Lower lobe of right lung (tissue), 2 donors: ENCODE measurements around the gene TRIM9. TPM values are rescaled to one million over a fixed set of nuclear protein-coding genes. Genes with fewer than 3 reads are reported as not detected.

Experiments used
- ATAC-seq, 2 donors: fragments of 200-7000 bp; cut with Tn5 transposase; one replicate each; pipeline ENCODE4 v1.9.1; 2020 to 2022; ENCODE audit warnings: mild to moderate bottlenecking in 2 of 2, moderate library complexity in 2 of 2
- DNase-seq: peaks from one replicate; pipeline ENCODE4 v3.0.0-alpha.2; 2020
- H3K27ac ChIP-seq: fragments of 200-600 bp; one replicate; pipeline ENCODE4 v1.8.0; 2022
- H3K27me3 ChIP-seq: fragments of 200-600 bp; one replicate; pipeline ENCODE4 v1.8.0; 2022; ENCODE audit warnings: low read depth
- H3K36me3 ChIP-seq: fragments of 200-600 bp; one replicate; pipeline ENCODE4 v1.8.0; 2022; ENCODE audit warnings: mild to moderate bottlenecking
- H3K4me1 ChIP-seq: fragments of 200-600 bp; one replicate; pipeline ENCODE4 v1.8.0; 2022
- H3K4me3 ChIP-seq: fragments of 200-600 bp; one replicate; pipeline ENCODE4 v1.8.0; 2022; ENCODE audit warnings: mild to moderate bottlenecking
- H3K9me3 ChIP-seq: fragments of 200-600 bp; one replicate; pipeline ENCODE4 v1.8.0; 2022
- CTCF ChIP-seq: fragments of 200-600 bp; IDR thresholded peaks from one replicate; pipeline ENCODE4 v1.8.0; 2022; ENCODE audit warnings: antibody characterized with exemption, mild to moderate bottlenecking
- intact Hi-C: fragments of 100-400 bp; cut with DNase I; formaldehyde crosslinking; loops from one replicate; pipeline ENCODE4 v1.11.0; 2022
- total RNA-seq: library from RNA; stranded (reverse); fragmentation: NEBNext Ultra II Directional; extraction: Animal tissue kit (Norgen Biotek cat#: 25700); gene quantifications from one replicate; pipeline ENCODE4 v1.2.1, GENCODE V29; 2021
- donor health status: DM: no; HTN: yes; CAD: no; lungs with severe emphysema.

The TRIM9 gene
- total RNA-seq, 1 donor from 2014 or later, result 0.92 TPM

GRCh38 chr14:51082349-51082748 is 12.6 kb downstream of the TRIM9 start:
- DNase-seq (no peak), ATAC-seq (no peak)
- no peak for TF ChIP-seq CTCF
- Histone ChIP-seq H3K36me3 (no peaks in the 10 kb centered on the region), H3K27me3 (no peaks in the 10 kb centered on the region), H3K4me1 (no peaks in the 10 kb centered on the region), H3K4me3 (no peak overlapping the region), H3K9me3 (no peaks in the 10 kb centered on the region), H3K27ac (no peak overlapping the region)
- intact Hi-C loops, result no loop called here

GRCh38 chr14:51081712-51082111 is 13.2 kb downstream of the TRIM9 start:
- intact Hi-C loops, result no loop called here
- ATAC-seq (no peak), DNase-seq (no peak)
- Histone ChIP-seq H3K4me1 (no peaks in the 10 kb centered on the region), H3K9me3 (no peaks in the 10 kb centered on the region), H3K27me3 (no peaks in the 10 kb centered on the region), H3K36me3 (no peaks in the 10 kb centered on the region), H3K27ac (no peak overlapping the region), H3K4me3 (no peak overlapping the region)
- TF ChIP-seq CTCF, result no peak

GRCh38 chr14:51081209-51081608 is 13.7 kb downstream of the TRIM9 start:
- no peak for DNase-seq
- H3K36me3 ChIP-seq, result no peaks in the 10 kb centered on the region
- TF ChIP-seq CTCF, result no peak
- no peak overlapping the region for H3K4me3 ChIP-seq
- ATAC-seq, result no peak
- H3K27ac ChIP-seq, result no peak overlapping the region
- H3K9me3 ChIP-seq, result no peaks in the 10 kb centered on the region
- no peaks in the 10 kb centered on the region for H3K4me1 ChIP-seq
- H3K27me3 ChIP-seq, result no peaks in the 10 kb centered on the region
- intact Hi-C loops, result no loop called here

- TF ChIP-seq CTCF, result no peak
- no peaks in the 10 kb centered on the region for H3K4me1 ChIP-seq
- no peak overlapping the region for H3K4me3 ChIP-seq
- no peaks in the 10 kb centered on the region for H3K27me3 ChIP-seq
- no peaks in the 10 kb centered on the region for H3K9me3 ChIP-seq
- intact Hi-C loops, result no loop called here
- no peak for ATAC-seq
- H3K36me3 ChIP-seq, result no peaks in the 10 kb centered on the region
- DNase-seq, result no peak
- H3K27ac ChIP-seq, result no peak overlapping the region
Measured at GRCh38 chr14:51080645-51081044, 14.3 kb downstream of the TRIM9 start.

GRCh38 chr14:51079489-51079888 is 15.4 kb downstream of the TRIM9 start:
- H3K36me3 ChIP-seq, result no peaks in the 10 kb centered on the region
- TF ChIP-seq CTCF, result no peak
- H3K4me3 ChIP-seq, result no peak overlapping the region
- H3K27me3 ChIP-seq, result no peaks in the 10 kb centered on the region
- no peaks in the 10 kb centered on the region for H3K9me3 ChIP-seq
- H3K27ac ChIP-seq, result no peak overlapping the region
- intact Hi-C loops, result no loop called here
- H3K4me1 ChIP-seq, result no peaks in the 10 kb centered on the region
- DNase-seq (no peak), ATAC-seq (no peak)

GRCh38 chr14:51079085-51079484 is 15.8 kb downstream of the TRIM9 start:
- Histone ChIP-seq H3K9me3 (no peaks in the 10 kb centered on the region), H3K27ac (no peak overlapping the region), H3K36me3 (no peaks in the 10 kb centered on the region), H3K4me1 (no peaks in the 10 kb centered on the region), H3K4me3 (no peak overlapping the region), H3K27me3 (no peaks in the 10 kb centered on the region)
- no peak for TF ChIP-seq CTCF
- intact Hi-C loops, result no loop called here
- ATAC-seq (no peak), DNase-seq (no peak)
